Stimulated activated naive CD4-positive, alpha-beta T cell treated with Interleukin-2 at 50 U/mL for 16 hours (primary cell): ENCODE measurements around the gene RNF31.
"Not testable (repeated sequence)": the region's sequence is repeated elsewhere in the genome, so short reads cannot be mapped to it uniquely, and the experiment has no call there.

Experiments
- DNase-seq: peaks from one replicate; lab custom pipeline; 2025; lab: John Stamatoyannopoulos, UW

RNF31 gene

GRCh38 chr14:24146978-24147760 lies at the start of gene RNF31:
TSS of gene RNF31 (plus strand) at chr14:24147498. CDS start at chr14:24147699, 201 bp downstream.
- DNase-seq = peak; percentile 99

DNA sequence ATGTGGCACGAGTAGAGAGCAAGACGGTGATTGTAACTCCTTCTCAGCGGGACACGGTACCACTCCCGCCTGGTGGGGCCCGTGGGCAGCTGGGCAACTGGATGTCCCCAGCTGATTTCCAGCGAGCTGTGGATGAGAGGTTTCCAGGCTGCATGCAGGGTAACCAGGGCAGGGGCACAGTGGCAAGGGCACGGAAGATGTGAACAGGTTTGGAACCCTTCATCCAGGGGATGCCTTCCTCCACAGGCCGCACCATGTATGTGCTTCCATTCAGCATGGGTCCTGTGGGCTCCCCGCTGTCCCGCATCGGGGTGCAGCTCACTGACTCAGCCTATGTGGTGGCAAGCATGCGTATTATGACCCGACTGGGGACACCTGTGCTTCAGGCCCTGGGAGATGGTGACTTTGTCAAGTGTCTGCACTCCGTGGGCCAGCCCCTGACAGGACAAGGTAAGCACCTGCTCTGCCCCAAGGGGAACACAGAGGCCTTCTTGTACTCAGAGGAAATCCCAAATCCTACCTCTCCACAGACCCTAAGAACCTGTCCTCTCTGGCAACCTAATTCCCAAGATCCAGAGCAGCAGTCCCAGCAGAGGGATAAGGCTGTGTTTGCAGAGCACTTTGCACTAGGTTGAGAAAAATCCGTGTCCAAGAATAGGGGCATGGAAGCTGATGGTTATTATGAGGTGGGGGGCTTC lies 48.9 kb upstream of the RNF31 start:
- DNase-seq = no peak

DNA sequence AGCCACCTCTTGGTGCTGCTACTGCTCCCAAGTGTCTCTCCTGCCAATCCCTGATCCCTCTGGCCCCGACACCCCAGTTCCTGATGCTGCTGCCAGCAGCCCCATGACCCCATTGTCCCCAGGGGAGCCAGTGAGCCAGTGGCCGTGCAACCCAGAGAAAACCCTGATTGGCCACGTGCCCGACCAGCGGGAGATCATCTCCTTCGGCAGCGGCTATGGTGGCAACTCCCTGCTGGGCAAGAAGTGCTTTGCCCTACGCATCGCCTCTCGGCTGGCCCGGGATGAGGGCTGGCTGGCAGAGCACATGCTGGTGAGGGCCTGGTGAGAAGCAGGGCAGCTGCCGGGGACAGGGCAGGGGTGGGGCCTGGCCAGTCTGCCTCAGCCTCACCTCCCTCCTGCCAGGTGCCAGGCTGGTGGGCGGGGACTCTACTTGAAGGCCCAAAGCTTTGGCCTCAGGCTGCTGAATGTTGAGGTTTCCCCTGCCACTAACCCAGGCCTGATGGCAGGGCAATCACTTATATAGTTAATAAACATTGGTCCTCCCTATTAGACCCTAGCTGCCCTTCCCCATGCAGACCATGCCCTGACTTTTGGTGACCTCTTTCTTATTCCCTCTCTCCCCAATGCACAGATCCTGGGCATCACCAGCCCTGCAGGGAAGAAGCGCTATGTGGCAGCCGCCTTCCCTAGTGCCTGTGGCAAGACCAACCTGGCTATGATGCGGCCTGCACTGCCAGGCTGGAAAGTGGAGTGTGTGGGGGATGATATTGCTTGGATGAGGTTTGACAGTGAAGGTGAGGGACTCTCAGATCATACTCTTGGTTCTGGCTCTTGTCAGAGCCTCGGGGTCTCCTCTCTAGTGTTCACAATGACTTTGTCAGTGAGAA lies 48.1 kb upstream of the RNF31 start:
- no peak for DNase-seq

GRCh38 chr14:24100197-24100981 lies 46.9 kb upstream of the RNF31 start:
- no peak for DNase-seq

DNA sequence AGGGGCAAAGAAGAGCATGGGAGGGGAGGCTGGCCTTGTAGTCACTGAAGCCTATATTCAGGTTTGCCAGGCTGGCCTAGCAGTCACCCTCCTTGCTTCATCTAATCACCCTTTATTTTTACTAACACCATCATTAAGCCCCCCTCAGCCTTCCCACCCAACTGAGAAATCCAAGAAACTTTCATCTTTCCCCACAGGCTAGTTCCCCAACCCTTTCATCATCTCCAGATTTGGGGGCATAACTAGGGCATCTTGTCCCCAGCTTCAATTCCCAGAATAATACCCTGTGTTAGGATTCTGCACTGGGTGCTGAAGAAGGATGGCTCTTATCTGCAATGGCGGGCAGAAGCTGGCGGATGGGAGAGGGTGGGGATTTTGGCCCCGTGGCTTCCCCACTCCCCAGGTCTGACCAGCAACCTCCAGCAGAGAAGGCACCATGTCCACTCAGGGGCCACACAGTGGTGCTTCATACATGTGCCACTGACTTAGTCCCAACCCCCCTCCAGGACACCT lies 46.3 kb upstream of the RNF31 start:
- no peak for DNase-seq

DNA sequence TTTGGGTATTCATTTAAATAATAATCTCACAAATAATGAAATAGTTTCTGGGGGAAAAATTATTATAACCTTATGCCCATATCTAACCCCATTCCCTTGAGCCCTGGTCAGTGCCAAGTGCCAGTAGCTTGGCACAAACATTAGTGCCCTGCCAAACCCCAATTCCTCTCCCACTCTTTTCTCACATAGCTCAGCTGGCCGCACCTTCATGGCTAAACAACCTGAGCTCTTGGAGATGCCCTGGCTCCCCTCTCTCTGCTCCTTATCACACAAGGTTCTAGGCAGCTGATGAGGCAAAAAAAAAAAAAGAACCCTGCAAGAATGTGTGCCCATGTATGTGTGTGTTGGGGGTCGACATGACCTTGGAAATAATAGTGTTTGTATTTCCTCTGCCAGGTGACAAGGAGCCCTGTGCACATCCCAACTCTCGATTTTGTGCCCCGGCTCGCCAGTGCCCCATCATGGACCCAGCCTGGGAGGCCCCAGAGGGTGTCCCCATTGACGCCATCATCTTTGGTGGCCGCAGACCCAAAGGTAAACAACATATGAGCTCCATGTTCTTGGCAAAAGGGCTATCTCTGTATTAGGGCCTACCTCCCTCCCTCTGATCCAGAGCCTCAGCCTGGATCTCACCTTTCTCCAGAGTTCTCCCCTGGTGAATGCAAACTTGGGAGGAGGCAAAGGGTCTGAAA lies 44.8 kb upstream of the RNF31 start:
- no peak for DNase-seq

- no peak for DNase-seq
These were observed 43.8 kb upstream of the RNF31 start for GRCh38 chr14:24103451-24103850.

DNA sequence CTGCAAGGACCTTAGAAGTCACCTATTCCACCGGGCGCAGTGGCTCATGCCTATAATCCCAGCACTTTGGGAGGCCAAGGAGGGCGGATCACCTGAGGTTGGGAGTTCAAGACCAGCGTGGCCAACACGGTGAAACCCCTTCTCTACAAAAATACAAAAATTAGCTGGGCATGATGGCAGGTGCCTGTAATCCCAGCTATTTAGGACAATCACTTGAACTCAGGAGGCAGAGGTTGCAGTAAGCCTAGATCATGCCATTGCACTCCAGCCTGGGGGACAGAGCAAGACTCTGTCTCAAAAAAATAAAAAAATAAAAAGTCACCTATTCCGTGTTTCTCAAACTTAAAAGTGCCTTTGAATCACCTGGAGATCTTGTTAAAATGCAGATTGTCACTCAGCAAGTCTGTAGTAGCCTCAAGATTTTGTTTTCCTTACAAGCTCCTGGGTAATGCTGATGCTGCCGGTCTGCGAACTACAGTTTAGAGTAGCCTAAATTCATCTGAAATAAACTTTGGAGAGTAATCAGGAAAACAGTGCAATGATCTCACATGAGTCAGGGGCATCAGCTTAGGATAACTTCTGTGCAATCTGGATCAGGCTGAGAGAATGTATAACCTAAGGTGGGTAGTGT lies 41.6 kb upstream of the RNF31 start:
- DNase-seq = not testable (repeated sequence)

DNA sequence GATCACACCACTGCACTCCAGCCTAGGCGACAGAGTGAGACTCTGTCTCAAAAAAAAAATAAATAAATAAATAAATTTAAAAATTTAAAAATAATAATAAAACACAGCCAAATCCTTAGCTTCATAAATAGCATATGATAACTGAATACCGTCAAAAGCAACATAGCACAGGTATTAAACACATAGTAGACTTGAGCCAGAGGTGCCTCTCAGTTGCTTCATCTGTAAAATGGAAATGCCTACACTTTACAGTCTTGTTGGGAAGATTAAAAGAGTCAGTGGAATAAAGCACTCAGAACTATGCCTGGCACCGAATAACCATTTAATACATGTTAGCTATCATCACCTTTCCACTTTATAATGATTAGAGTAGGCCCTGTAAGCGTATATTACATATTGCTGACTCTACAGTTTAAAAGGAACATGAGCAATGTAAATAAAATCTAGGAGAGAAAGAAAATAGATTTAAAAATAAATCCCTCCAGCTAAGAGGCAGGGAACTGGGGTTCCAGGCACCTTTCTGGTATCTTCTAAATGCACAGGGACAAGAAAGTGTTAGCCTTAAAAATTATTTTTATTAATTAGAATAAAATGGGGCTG lies 40.5 kb upstream of the RNF31 start:
- no peak for DNase-seq

DNA sequence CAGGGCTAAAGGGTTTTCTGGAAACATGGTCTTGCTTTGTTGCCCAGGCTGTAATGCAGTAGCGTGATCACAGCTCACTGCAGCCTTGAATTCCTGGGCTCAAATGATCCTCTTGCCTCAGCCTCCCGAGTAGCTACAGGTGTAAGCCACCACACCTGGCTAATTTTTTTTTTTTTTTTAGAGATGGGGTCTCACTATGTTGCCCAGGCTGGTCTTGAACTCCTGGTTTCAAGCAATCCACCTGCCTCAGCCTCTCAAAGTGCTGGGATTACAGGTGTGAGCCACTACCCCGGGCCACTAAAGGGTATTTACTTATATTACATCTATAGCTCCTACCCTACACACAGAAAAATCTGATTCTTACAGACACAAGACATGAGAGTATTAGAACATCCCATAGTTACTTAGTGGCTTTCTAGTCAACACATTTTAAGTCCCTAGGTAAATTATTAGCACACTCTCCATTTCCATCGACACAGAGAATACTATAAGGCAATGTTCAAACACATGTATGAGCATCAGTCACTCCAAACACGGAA lies 38.9 kb upstream of the RNF31 start:
- no peak for DNase-seq

- DNase-seq = no peak
These were observed 37.2 kb upstream of the RNF31 start for GRCh38 chr14:24110060-24110459.

GRCh38 chr14:24110523-24110922 lies 36.8 kb upstream of the RNF31 start:
- no peak for DNase-seq

DNA sequence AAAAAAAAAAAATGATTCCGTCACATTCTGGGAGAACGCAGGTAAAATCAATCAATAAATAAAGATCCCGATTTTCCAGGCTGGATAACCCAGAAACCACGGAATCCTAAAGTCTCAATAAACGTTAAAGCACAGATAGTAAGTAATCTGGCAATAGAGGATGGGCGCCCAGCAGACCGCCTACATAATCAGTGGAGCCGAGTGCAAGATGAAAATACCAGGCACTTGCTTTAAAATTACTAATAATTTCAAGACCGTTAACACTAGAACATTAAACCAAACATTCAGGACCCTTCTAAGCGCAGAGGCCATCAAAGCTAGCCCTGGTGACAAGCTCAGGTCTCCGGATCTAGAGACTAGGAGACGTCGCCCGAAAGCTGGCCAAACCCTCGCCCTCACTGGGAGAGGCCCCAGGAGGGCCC lies 33.9 kb upstream of the RNF31 start:
- DNase-seq = no peak

GRCh38 chr14:24113801-24114531 lies 33.3 kb upstream of the RNF31 start:
- peak; percentile 77 for DNase-seq

DNA sequence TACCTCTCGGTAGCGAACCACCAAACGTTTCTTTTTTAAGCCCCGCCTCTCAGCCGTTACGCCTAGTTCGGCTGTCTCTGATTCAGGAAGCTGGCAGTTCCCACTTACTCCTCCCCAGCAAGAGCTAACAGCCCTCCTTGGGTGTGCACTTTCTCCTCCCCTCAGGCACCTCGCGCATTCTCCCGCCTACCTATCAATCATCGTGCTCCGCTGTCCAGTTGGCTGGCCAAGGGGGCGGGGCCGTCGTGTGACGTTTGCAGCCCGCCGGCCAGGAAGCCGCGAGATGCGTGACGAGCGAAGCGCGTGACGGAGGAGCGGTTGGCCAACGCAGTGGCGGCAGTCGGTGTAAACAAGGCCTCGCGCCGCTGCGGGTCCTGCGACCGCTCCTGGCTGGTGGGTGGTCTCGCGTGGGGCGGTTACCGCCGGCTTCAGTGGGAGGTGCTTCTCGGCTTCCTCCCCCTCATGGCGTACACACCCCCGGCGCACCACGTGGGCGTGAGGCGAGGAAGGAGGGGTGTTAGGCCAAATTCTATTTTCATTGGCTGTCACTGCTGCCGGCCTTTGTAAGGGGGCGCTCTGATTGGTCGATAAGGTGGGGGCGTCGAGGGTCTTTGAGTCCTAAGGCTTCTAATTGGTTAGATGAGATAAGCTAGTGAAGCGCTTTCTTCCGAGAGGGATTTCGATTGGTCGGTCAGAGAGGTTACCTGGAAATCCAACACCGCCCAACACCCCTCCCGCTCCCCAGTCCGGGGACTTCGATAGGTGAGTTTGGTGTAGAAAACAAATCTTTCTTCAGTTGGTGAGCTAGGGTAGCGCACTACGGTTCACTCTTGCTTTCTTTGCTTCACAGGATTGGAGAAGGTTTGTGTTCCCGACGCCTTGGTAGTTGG lies 32.5 kb upstream of the RNF31 start, which contains the start of the genes DCAF11 and NRL:
Gene DCAF11 (plus strand): TSS at position 246 of the 890 bp plus-strand sequence. CDS start 818 bp downstream, outside the sequence.
Gene NRL (minus strand): TSS at position 418 of the 890 bp plus-strand sequence. CDS start 32,101 bp downstream, outside the sequence.
- peak; percentile 98 for DNase-seq

- DNase-seq = no peak
These were observed 31.7 kb upstream of the RNF31 start for GRCh38 chr14:24115422-24116127.
